GM21381 (cell line): Measurements from ENCODE around the gene BCL2.

Experiments
- ATAC-seq: cut with Tn5 transposase; IDR thresholded peaks from one replicate; pipeline ENCODE4 v1.9.1; 2021; ENCODE audit warnings: mild to moderate bottlenecking, moderate library complexity; ENCODE audit not compliant: unreplicated experiment

The BCL2 gene

DNA sequence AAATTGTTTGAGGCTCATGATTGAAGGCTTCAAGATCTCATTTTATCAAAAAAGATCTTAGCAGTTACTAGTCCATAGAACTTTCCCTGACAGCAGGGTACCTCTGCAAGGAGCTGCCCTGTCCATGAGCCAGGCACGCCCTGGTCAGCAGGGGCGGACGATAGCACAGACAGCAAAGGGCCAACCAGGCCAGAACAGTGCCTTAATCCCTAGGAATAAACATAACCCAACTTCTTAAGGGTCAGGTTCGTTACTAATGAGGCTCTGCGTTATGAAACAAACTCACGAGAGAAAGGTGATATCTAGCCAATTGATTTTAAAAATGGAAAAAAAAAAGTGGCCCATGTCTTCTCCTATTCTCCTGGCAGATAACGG, 59.2 kb downstream of the BCL2 start:
- no peak for ATAC-seq

DNA sequence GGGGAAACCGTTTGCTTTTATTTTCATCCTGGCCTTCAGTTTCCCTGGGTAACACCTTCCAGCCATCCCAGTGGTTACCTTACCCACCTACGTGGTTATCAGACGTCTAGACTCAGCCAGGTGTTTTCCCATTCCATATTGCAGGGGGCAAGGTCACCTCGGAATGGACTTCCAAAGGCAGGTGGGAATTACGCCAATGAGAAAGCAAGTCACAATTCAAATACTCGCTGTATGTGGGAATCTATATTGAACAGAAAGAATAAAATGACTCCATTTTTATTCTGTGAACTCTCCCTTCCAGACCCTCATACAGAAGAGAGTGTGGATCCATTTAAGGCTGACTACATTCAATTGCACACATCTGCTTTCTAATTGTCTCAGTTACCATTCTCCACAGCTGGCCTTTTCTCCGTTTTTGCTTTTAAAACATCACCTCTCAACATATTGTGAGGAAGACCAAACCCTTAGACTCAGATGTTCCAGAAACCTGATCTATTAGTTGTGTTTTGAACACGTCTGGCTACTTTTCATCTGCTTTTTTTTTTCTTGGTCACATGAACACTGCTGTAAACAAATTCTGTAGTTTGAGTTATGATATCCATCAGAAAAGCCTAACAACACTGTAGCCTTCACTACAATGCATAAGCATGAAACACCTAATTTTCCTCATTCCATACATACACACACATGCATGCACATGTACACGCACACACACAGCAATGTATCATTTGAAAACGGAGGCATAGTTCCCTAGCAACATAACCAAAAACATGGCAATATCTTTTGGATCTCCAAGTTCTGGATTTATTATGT, 59.8 kb downstream of the BCL2 start:
- no peak for ATAC-seq

DNA sequence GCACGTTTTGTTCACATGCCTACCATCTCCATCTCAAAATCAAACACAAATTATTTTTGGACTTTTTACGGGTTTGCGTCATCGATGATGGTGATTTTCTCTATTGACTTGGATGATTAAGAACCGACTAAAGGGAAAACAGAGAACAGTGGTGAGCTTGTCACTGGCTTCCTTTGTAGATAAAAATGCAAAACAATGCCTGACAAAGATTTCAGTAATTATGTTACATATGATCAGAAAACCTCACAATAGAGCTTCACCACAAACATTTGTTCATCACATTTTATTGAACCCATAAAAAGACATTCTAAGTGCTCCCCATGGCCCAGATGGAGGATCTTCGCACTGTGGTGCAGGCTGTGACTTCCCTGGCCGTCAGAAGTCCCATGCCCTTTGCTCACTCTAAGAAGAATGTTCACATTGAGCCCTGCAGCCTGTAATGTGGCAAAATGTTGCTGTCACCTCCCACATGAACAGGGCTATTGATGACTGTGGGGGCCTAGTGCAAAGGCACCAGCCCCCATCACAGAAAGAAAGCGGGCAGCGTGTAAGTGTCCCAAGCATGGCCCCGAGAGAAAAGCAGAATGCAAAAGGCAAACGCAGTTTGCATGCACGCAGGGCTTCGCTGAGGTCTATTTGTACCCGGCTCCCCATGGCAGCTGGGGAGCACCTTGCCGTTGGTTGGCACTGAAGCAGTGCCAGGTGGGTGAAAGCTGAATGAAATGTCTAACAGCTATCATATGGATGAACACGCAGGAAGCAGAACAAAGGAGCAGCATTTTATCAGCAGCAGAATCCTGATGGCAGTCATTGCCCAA, 60.6 kb downstream of the BCL2 start:
- ATAC-seq, result no peak

DNA sequence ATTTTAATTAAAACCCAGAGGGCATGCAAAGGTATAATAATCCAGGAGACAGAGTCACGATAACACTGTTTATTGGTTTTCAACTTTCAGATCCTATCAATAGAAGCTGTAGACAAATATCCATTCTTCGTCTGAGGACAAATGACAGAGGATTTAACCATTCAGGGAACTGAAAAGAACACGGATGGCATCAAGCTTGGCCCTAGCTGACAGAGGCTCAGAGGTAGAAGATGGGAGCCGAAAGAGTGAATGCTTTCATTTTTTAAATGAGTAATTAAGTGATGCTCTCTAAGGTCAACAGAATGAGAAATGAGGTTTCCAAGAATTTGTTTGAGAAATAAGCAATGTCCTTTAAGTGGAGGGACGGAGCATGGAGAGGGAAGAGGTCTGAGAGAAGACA, 62.1 kb downstream of the BCL2 start:
- no peak for ATAC-seq

GRCh38 chr18:63255435-63255834, 64.1 kb downstream of the BCL2 start:
- ATAC-seq, result peak; percentile 63

DNA sequence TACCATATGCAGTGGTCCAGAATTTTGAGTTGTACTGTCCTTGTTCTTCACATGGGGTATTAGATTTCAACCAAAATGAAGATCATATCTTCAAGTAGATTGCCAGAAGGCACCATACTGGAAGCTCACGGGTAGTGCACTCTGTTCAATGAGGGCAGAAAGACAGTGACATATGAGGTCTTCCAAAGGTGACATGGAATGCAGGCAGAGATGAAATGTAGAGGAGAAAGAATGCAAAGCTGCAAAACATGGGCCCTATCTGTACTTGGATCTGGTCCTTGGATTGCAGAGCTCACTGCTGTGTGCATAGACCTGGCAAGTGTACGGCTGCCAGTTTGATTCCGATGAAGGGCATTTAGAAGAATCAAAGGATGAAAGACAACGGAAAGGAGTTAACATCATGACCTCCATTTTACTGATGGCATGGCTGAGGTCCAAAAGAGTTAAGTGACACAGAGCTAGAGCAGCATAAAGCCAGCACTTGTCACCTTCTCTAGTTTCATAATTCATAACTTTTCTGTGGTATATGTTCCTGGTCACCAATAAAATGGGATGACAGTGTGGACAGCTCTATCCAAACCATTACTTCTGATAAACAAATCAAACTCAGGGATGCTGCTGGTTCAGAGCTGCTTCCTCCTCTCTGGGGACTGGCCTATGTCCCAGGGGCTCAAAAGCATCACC, 64.7 kb downstream of the BCL2 start:
- ATAC-seq, result no peak

- no peak for ATAC-seq
These were observed 65.9 kb downstream of the BCL2 start for GRCh38 chr18:63253428-63254372.

DNA sequence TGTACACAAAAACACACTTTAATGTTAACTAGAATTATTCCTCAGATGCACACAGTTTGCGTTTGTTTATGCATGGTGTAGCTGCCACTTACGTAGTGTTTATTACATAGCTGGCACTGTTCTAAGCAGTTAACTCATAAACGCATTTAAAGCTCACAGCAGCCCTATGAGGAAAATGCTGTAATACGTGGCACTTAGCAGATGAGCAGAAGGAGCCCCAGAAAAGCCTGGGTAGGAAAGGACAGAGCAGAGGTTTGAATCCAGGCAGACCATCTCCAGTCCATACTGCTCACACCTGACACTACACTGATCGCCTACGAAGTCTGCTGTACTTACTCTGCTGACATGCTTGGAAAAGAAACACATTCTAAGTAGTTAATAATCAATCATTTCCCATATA, 66.6 kb downstream of the BCL2 start:
- ATAC-seq, result no peak

DNA sequence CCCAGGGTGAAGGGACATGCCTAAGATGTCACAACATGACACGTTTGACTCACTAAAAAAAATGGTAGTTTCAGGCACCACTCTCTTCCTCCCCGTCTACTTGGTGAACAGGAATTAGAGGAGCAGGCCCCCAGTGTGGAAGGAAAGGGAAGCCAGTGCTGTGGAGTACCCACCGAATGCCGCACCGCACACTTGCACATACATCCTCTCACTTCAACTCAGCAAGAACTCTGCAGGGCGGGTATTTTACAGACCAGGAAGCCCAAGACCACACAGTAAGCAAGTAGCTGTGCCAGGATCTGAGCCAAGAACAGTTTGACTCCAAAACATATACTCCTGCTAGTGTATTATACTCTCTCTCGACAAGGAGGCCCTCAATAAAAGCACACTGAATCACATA, 69.8 kb downstream of the BCL2 start:
- ATAC-seq, result no peak

- ATAC-seq, result no peak
These were observed 71.6 kb downstream of the BCL2 start for GRCh38 chr18:63247926-63248325.

- no peak for ATAC-seq
These were observed 72.1 kb downstream of the BCL2 start for GRCh38 chr18:63247506-63247905.

DNA sequence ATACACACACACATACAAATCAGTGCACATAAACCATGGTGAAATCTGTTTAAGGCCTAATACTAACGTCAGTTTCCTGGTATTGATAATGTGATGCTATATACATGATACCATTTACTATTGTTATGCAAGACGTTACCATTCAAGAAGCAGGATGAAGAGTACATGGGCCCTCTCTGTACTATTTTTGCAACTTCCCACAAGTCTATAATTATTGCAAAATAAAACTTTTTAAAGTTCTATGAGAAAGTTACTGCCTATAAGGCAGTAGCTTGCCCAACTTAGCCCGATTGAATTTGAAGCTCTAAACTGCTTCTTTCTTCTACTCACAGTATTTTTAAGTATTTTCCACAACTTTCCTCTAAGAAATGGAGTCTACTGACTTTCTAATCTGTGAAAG, 74.0 kb downstream of the BCL2 start:
- ATAC-seq, result no peak

- no peak for ATAC-seq
These were observed 75.0 kb downstream of the BCL2 start for GRCh38 chr18:63244607-63245006.

GRCh38 chr18:63241760-63242159, 77.8 kb downstream of the BCL2 start:
- no peak for ATAC-seq

- no peak for ATAC-seq
These were observed 78.3 kb downstream of the BCL2 start for GRCh38 chr18:63241317-63241712.

DNA sequence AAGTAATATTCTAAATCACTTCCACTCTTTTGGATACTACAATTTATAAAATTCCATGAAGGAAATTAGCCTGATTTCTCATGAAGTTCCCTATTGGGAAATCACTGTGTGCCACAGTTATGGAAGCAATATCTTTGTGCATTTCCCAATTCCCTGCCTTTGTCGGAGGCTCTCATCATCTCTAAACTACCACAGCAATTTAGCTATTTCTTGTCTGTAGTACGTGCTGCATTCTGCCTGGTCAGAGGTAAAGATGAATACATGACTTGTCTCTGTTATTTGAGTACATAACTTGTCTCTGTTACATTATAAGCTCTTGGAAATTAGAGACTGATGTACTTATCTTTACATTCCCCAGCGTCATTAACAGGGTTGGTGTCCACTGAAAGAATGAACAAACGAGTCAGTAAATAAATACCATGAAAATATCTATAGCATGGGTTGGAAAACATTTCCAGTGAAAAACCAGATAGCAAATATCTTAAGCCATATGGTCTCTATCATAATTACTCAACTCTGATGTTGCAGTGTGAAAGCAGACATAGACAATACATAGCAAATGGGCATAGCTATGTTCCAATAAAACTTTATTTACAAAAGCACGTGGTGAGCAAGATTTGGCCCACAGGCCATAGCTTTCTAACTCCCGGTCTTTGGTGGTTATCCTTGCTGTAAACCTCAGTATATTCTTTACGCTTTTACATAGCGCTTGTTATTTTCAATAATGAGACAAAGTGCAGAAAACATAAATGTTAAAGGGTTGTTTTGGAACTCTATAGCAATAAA, 78.8 kb downstream of the BCL2 start:
- no peak for ATAC-seq

DNA sequence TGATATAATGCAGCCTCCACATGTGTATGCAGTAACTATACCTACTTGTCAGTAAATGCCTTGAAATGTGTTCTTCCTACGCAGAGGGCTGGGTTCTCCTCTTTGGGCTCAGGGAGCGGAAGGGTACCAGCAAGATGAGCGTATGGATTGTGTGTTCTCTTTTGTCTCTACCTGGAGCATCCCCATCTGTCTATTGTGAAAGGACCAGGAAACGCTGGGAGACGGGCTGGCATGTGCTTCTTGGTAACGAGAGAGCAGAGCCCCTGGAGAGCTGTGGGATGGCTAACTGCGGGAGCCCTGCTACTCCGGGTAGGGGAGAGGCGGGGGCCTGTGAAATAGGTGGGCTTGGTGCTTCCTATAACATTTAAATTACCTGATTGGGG, 80.9 kb downstream of the BCL2 start:
- ATAC-seq, result no peak

DNA sequence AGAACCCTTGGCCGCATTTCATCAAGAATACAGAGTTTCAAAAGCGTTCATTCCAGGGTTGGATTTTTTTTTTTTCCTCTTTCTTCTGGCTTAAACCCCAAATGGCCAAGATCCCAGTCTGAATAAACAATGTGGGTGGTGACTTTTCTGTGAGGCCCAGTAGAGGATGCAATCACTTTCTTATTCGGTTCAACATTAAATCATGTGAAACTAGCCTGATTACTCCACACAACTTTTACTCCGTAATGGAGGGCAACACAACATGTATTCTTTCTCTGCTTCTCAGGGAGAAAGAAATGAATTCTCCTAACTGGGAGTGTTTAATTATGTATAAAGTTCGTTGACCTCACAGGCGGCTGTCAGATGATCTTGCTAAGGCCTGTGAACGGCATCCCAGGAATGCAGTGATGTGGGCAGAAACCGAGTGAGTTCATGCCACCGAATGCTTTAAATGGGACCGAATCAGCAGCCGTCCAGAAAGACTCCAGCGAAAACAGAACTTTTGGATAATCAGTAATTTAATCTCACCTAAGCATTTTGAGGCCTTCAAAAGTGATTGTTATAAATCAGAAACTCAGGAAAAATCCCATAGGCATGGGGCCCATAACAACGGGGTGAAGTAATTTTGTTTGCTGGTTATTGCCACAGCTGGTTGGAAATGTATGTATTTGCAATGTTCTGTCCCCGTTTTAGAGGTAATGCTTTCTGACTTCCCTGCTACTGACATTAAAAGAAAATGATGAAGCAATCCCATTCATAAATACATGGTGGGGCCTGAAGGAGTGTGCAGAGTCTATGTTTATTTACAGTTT, 81.5 kb downstream of the BCL2 start:
- no peak for ATAC-seq
